Trophoblast cell (in vitro differentiated cells and primary cell): Measurements from ENCODE around the gene AGBL1.

Experiments
- DNase-seq, 2 donors: peaks; one replicate each; pipeline ENCODE4 v3.0.0-alpha.2; 2016
- H2AFZ ChIP-seq: 2 replicates; pipeline ENCODE4 v1.6.1; 2013; ENCODE audit warnings: low read length, moderate library complexity, mild to moderate bottlenecking; ENCODE audit not compliant: insufficient read depth, poor library complexity
- H2AK5ac ChIP-seq: 2 replicates; pipeline ENCODE4 v1.6.1; 2013; ENCODE audit warnings: mild to moderate bottlenecking, low read length
- H2BK120ac ChIP-seq: 2 replicates; pipeline ENCODE4 v1.6.1; 2013; ENCODE audit warnings: low read length, mild to moderate bottlenecking, moderate library complexity; ENCODE audit not compliant: insufficient read depth, poor library complexity
- H2BK12ac ChIP-seq: 2 replicates; pipeline ENCODE4 v1.6.1; 2013; ENCODE audit warnings: mild to moderate bottlenecking, low read length, moderate library complexity
- H2BK5ac ChIP-seq: 2 replicates; pipeline ENCODE4 v1.6.1; 2013; ENCODE audit warnings: low read length, low read depth, moderate library complexity, mild to moderate bottlenecking; ENCODE audit not compliant: poor library complexity
- H3K14ac ChIP-seq: 2 replicates; pipeline ENCODE4 v1.6.1; 2013; ENCODE audit warnings: mild to moderate bottlenecking, low read length
- H3K18ac ChIP-seq: 2 replicates; pipeline ENCODE4 v1.6.1; 2013; ENCODE audit warnings: mild to moderate bottlenecking, low read length
- H3K23ac ChIP-seq: 2 replicates; pipeline ENCODE4 v1.6.1; 2013; ENCODE audit warnings: low read length
- H3K27ac ChIP-seq: 2 replicates; pipeline ENCODE4 v1.5.1; 2013; ENCODE audit warnings: low read depth, mild to moderate bottlenecking, inconsistent platforms, low read length, moderate library complexity
- H3K27me3 ChIP-seq: 2 replicates; pipeline ENCODE4 v1.6.1; 2013; ENCODE audit warnings: inconsistent platforms, mild to moderate bottlenecking, low read length, moderate library complexity; ENCODE audit not compliant: insufficient read depth
- H3K36me3 ChIP-seq, 2 experiments: 1 replicate in 1 of 2; 2 replicates in 1 of 2; pipeline ENCODE4 v1.6.1; 2013; ENCODE audit warnings: low read length in 2 of 2, mild to moderate bottlenecking in 2 of 2, moderate library complexity in 1 of 2; ENCODE audit not compliant: insufficient read depth in 2 of 2, control insufficient read depth in 1 of 2
- H3K4ac ChIP-seq: 2 replicates; pipeline ENCODE4 v1.6.1; 2013; ENCODE audit warnings: low read depth, mild to moderate bottlenecking, low read length, moderate library complexity
- H3K4me1 ChIP-seq, 2 experiments: 1 replicate in 1 of 2; 2 replicates in 1 of 2; pipeline ENCODE4 v1.6.1; 2013; ENCODE audit warnings: low read length in 2 of 2, mild to moderate bottlenecking in 2 of 2, moderate library complexity in 1 of 2; ENCODE audit not compliant: insufficient read depth in 2 of 2, control insufficient read depth in 1 of 2
- H3K4me2 ChIP-seq: 2 replicates; pipeline ENCODE4 v1.6.1; 2013; ENCODE audit warnings: inconsistent platforms, mild to moderate bottlenecking, low read length, moderate library complexity
- H3K4me3 ChIP-seq: 2 replicates; pipeline ENCODE4 v1.5.1; 2013; ENCODE audit warnings: mild to moderate bottlenecking, low read depth, low read length, inconsistent platforms
- H3K79me1 ChIP-seq: one replicate; pipeline ENCODE4 v1.6.1; 2013; ENCODE audit warnings: low read length
- H3K79me2 ChIP-seq: 2 replicates; pipeline ENCODE4 v1.6.1; 2013; ENCODE audit warnings: low read length, mild to moderate bottlenecking; ENCODE audit not compliant: control insufficient read depth, insufficient read depth, poor library complexity
- H3K9ac ChIP-seq: 2 replicates; pipeline ENCODE4 v1.6.1; 2013; ENCODE audit warnings: mild to moderate bottlenecking, low read length
- H3K9me3 ChIP-seq: 2 replicates; pipeline ENCODE4 v1.6.1; 2013; ENCODE audit warnings: low read depth, mild to moderate bottlenecking, control low read depth, inconsistent platforms, low read length; ENCODE audit not compliant: insufficient read depth
- H4K12ac ChIP-seq: 2 replicates; pipeline ENCODE4 v1.6.1; 2013; ENCODE audit warnings: low read depth, mild to moderate bottlenecking, low read length, moderate library complexity
- H4K8ac ChIP-seq: 2 replicates; pipeline ENCODE4 v1.6.1; 2013; ENCODE audit warnings: low read depth, mild to moderate bottlenecking, low read length, moderate library complexity
- H4K91ac ChIP-seq: one replicate; pipeline ENCODE4 v1.6.1; 2013; ENCODE audit warnings: low read depth, mild to moderate bottlenecking, low read length, moderate library complexity
- WGBS: extraction: QIAGEN DNeasy Blood & Tissue Kit; methylation state at CpG from one replicate; pipeline ENCODE4 v1.1.7; 2013; ENCODE audit warnings: missing lambda C conversion rate; ENCODE audit not compliant: insufficient read length, insufficient coverage; ENCODE audit errors: extremely low coverage; 5-methylcytosine and 5-hydroxymethylcytosine counted together

AGBL1 gene

GRCh38 chr15:86183596-86184491 lies 104.2 kb downstream of the AGBL1 start:
- no peak for DNase-seq
- H3K14ac ChIP-seq: no peak overlapping the region
- no CpG with 5 or more reads among the region's 6 CpGs for WGBS
- no peak overlapping the region for H3K4me2 ChIP-seq
- H3K18ac ChIP-seq: no peak overlapping the region
- H2BK120ac ChIP-seq: no peak overlapping the region
- no peaks in the 10 kb centered on the region for H3K4me1 ChIP-seq
- H2AFZ ChIP-seq: no peak overlapping the region
- no peaks in the 10 kb centered on the region for H3K79me2 ChIP-seq
- no peaks in the 10 kb centered on the region for H3K79me1 ChIP-seq
- H2BK5ac ChIP-seq: no peak overlapping the region
- no peak overlapping the region for H3K4ac ChIP-seq
- H4K12ac ChIP-seq: no peak overlapping the region
- no peaks in the 10 kb centered on the region for H3K36me3 ChIP-seq
- no peak overlapping the region for H3K9ac ChIP-seq
- no peak overlapping the region for H3K4me3 ChIP-seq
- no peak overlapping the region for H4K91ac ChIP-seq
- no peak overlapping the region for H2BK12ac ChIP-seq
- no peaks in the 10 kb centered on the region for H3K27me3 ChIP-seq
- H2AK5ac ChIP-seq: no peak overlapping the region
- H3K9me3 ChIP-seq: no peaks in the 10 kb centered on the region
- no peak overlapping the region for H4K8ac ChIP-seq
- H3K27ac ChIP-seq: no peak overlapping the region
- no peak overlapping the region for H3K23ac ChIP-seq

- Histone ChIP-seq H2BK120ac (no peak overlapping the region), H3K27me3 (no peaks in the 10 kb centered on the region), H3K4me2 (no peak overlapping the region), H3K9me3 (no peaks in the 10 kb centered on the region), H3K18ac (no peak overlapping the region), H3K4ac (no peak overlapping the region), H3K27ac (no peak overlapping the region), H3K23ac (no peak overlapping the region), H3K4me3 (no peak overlapping the region), H3K4me1 (no peaks in the 10 kb centered on the region), H3K79me2 (no peaks in the 10 kb centered on the region), H3K9ac (no peak overlapping the region), H2BK12ac (no peak overlapping the region), H2BK5ac (no peak overlapping the region), H3K36me3 (no peaks in the 10 kb centered on the region), H4K8ac (no peak overlapping the region), H4K12ac (no peak overlapping the region), H3K79me1 (no peaks in the 10 kb centered on the region), H3K14ac (no peak overlapping the region), H4K91ac (no peak overlapping the region), H2AFZ (no peak overlapping the region), H2AK5ac (no peak overlapping the region)
- no peak for DNase-seq
- 100% methylated on average over 2 of the region's 11 CpGs for WGBS
Measured at GRCh38 chr15:86193716-86194380, 114.2 kb downstream of the AGBL1 start.

GRCh38 chr15:86197770-86198169 lies 118.1 kb downstream of the AGBL1 start:
- H3K14ac ChIP-seq: no peak overlapping the region
- no peak overlapping the region for H3K9ac ChIP-seq
- no peak overlapping the region for H2AK5ac ChIP-seq
- H3K4me2 ChIP-seq: no peak overlapping the region
- no peak for DNase-seq
- no peak overlapping the region for H4K91ac ChIP-seq
- no peak overlapping the region for H3K27ac ChIP-seq
- no peak overlapping the region for H2BK5ac ChIP-seq
- H2AFZ ChIP-seq: no peak overlapping the region
- no peaks in the 10 kb centered on the region for H3K9me3 ChIP-seq
- H3K18ac ChIP-seq: no peak overlapping the region
- H4K12ac ChIP-seq: no peak overlapping the region
- no peaks in the 10 kb centered on the region for H3K36me3 ChIP-seq
- H4K8ac ChIP-seq: no peak overlapping the region
- no peak overlapping the region for H2BK120ac ChIP-seq
- no peaks in the 10 kb centered on the region for H3K79me1 ChIP-seq
- H3K27me3 ChIP-seq: no peaks in the 10 kb centered on the region
- H3K4me3 ChIP-seq: no peak overlapping the region
- no peak overlapping the region for H2BK12ac ChIP-seq
- peaks cover 0 to 4% of the 10 kb centered on the region in 2 experiments for H3K4me1 ChIP-seq
- no peaks in the 10 kb centered on the region for H3K79me2 ChIP-seq
- no peak overlapping the region for H3K4ac ChIP-seq
- H3K23ac ChIP-seq: no peak overlapping the region

GRCh38 chr15:86199467-86200145 lies 119.9 kb downstream of the AGBL1 start:
- Histone ChIP-seq H2AK5ac (no peak overlapping the region), H3K9ac (no peak overlapping the region), H3K27me3 (no peaks in the 10 kb centered on the region), H3K79me2 (no peaks in the 10 kb centered on the region), H3K18ac (no peak overlapping the region), H3K4me3 (no peak overlapping the region), H3K79me1 (no peaks in the 10 kb centered on the region), H3K9me3 (no peaks in the 10 kb centered on the region), H3K4me1 (peaks cover 0 to 4% of the 10 kb centered on the region in 2 experiments), H2BK120ac (no peak overlapping the region), H3K27ac (no peak overlapping the region), H3K14ac (no peak overlapping the region), H2AFZ (no peak overlapping the region), H3K4me2 (no peak overlapping the region), H4K91ac (no peak overlapping the region), H4K8ac (no peak overlapping the region), H3K4ac (no peak overlapping the region), H2BK5ac (no peak overlapping the region), H3K36me3 (no peaks in the 10 kb centered on the region), H3K23ac (no peak overlapping the region), H2BK12ac (no peak overlapping the region), H4K12ac (no peak overlapping the region)
- no CpG with 5 or more reads among the region's 7 CpGs for WGBS
- DNase-seq: no peak
